ENCODE results near the gene DHRS2.

Gene DHRS2

DNA sequence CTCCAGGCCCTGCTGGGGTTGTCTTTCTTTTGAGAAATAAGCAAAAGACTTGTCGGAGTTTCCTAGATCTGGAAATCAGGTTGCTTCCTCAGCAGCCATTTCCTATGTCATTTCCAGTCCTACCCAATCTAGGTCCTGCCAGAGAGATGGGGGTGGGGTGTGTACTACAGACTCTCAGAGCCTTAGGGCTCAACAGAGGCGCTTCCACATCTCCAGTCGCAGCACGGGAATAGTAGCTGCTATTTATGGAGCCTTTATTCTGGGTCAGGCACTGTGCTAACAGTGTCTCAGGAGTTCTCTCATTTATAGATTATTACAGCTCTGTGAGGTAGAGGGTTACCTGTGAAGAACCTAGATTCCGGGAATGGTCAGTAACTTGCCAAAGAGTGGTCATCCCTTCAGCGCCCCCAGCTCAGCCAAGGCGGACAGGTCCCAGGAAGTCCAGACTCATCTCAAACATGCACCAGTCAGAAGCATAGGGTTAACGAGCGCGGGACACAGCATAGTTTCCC lies 21.9 kb downstream of the DHRS2 start:
- no peaks in the 10 kb centered on the region for H4K20me1 ChIP-seq (ENCODE audit: insufficient read depth, low read length)
- no peaks in the 10 kb centered on the region for H3K79me2 ChIP-seq (ENCODE audit: insufficient read depth, low read length)
- TF ChIP-seq EZH2 (IDR thresholded peaks at IDR 0.05; ENCODE audit: borderline replicate concordance, low read length) = no peak
- TF ChIP-seq, protein P1, sequence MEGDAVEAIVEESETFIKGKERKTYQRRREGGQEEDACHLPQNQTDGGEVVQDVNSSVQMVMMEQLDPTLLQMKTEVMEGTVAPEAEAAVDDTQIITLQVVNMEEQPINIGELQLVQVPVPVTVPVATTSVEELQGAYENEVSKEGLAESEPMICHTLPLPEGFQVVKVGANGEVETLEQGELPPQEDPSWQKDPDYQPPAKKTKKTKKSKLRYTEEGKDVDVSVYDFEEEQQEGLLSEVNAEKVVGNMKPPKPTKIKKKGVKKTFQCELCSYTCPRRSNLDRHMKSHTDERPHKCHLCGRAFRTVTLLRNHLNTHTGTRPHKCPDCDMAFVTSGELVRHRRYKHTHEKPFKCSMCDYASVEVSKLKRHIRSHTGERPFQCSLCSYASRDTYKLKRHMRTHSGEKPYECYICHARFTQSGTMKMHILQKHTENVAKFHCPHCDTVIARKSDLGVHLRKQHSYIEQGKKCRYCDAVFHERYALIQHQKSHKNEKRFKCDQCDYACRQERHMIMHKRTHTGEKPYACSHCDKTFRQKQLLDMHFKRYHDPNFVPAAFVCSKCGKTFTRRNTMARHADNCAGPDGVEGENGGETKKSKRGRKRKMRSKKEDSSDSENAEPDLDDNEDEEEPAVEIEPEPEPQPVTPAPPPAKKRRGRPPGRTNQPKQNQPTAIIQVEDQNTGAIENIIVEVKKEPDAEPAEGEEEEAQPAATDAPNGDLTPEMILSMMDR (IDR thresholded peaks at IDR 0.05; ENCODE audit: low read length) = no peak
- H3K4me2 ChIP-seq (ENCODE audit: low read length) = no peak overlapping the region
- no peaks in the 10 kb centered on the region for H3K9me2 ChIP-seq (ENCODE audit: low read depth, low read length)
- H3K9me3 ChIP-seq (ENCODE audit: low read length) = no peaks in the 10 kb centered on the region
- no peaks in the 10 kb centered on the region for H3F3A ChIP-seq (ENCODE audit: insufficient read depth, low read length)
- H3K9ac ChIP-seq (ENCODE audit: low read length) = no peak overlapping the region
- no peaks in the 10 kb centered on the region for H3K27me3 ChIP-seq (ENCODE audit: insufficient read depth, low read length)
- H3K4me3 ChIP-seq (ENCODE audit: low read depth, low read length, poor library complexity, severe bottlenecking) = no peak overlapping the region
- no peaks in the 10 kb centered on the region for H3K4me1 ChIP-seq (ENCODE audit: insufficient read depth, low read length, severe bottlenecking)
- no peaks in the 10 kb centered on the region for H3K36me3 ChIP-seq (ENCODE audit: insufficient read depth, low read length)
- H3K27ac ChIP-seq (ENCODE audit: low read depth, low read length, poor library complexity, severe bottlenecking) = no peak overlapping the region
- no peak overlapping the region for H2AFZ ChIP-seq (ENCODE audit: low read length)

- H3K9ac ChIP-seq (ENCODE audit: low read length) = no peak overlapping the region
- H3K79me2 ChIP-seq (ENCODE audit: insufficient read depth, low read length) = no peaks in the 10 kb centered on the region
- no peaks in the 10 kb centered on the region for H3K9me3 ChIP-seq (ENCODE audit: low read length)
- no peaks in the 10 kb centered on the region for H4K20me1 ChIP-seq (ENCODE audit: insufficient read depth, low read length)
- no peaks in the 10 kb centered on the region for H3F3A ChIP-seq (ENCODE audit: insufficient read depth, low read length)
- no peaks in the 10 kb centered on the region for H3K4me1 ChIP-seq (ENCODE audit: insufficient read depth, low read length, severe bottlenecking)
- H3K4me2 ChIP-seq (ENCODE audit: low read length) = no peak overlapping the region
- no peak overlapping the region for H2AFZ ChIP-seq (ENCODE audit: low read length)
- H3K27ac ChIP-seq (ENCODE audit: low read depth, low read length, poor library complexity, severe bottlenecking) = no peak overlapping the region
- no peaks in the 10 kb centered on the region for H3K27me3 ChIP-seq (ENCODE audit: insufficient read depth, low read length)
- TF ChIP-seq EZH2 (IDR thresholded peaks at IDR 0.05; ENCODE audit: borderline replicate concordance, low read length) = no peak
- TF ChIP-seq, protein P1 (IDR thresholded peaks at IDR 0.05; ENCODE audit: low read length) = no peak
- no peak overlapping the region for H3K4me3 ChIP-seq (ENCODE audit: low read depth, low read length, poor library complexity, severe bottlenecking)
- H3K36me3 ChIP-seq (ENCODE audit: insufficient read depth, low read length) = no peaks in the 10 kb centered on the region
- no peaks in the 10 kb centered on the region for H3K9me2 ChIP-seq (ENCODE audit: low read depth, low read length)
These were observed 24.4 kb downstream of the DHRS2 start for GRCh38 chr14:23660290-23661226.

DNA sequence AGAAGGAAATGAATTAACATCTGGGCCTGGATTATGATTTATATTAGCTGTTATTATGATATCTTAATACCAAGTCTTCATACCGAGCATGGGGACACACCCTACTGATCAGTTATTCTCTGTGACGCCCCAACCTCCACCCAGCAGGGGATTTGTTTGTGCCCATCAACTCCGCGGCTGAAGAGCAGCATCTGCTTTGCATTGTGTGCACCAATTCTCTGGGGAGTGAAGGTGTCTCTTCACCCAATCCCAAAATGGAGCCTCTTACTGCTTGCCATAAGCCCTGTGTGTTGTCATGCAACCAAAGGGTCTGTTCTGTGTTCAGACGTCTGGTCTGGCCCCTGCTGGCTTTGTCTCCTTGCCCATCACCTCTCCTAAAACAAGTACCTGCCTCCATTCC lies 25.4 kb downstream of the DHRS2 start:
- H3K36me3 ChIP-seq (ENCODE audit: insufficient read depth, low read length) = no peaks in the 10 kb centered on the region
- H3K27me3 ChIP-seq (ENCODE audit: insufficient read depth, low read length) = no peaks in the 10 kb centered on the region
- no peak overlapping the region for H3K4me3 ChIP-seq (ENCODE audit: low read depth, low read length, poor library complexity, severe bottlenecking)
- H3K9me3 ChIP-seq (ENCODE audit: low read length) = no peaks in the 10 kb centered on the region
- no peak overlapping the region for H3K9ac ChIP-seq (ENCODE audit: low read length)
- H3K4me2 ChIP-seq (ENCODE audit: low read length) = no peak overlapping the region
- TF ChIP-seq, protein P1 (IDR thresholded peaks at IDR 0.05; ENCODE audit: low read length) = no peak
- no peak for TF ChIP-seq EZH2 (IDR thresholded peaks at IDR 0.05; ENCODE audit: borderline replicate concordance, low read length)
- no peaks in the 10 kb centered on the region for H3F3A ChIP-seq (ENCODE audit: insufficient read depth, low read length)
- no peak overlapping the region for H3K27ac ChIP-seq (ENCODE audit: low read depth, low read length, poor library complexity, severe bottlenecking)
- H2AFZ ChIP-seq (ENCODE audit: low read length) = no peak overlapping the region
- no peaks in the 10 kb centered on the region for H3K79me2 ChIP-seq (ENCODE audit: insufficient read depth, low read length)
- no peaks in the 10 kb centered on the region for H4K20me1 ChIP-seq (ENCODE audit: insufficient read depth, low read length)
- H3K9me2 ChIP-seq (ENCODE audit: low read depth, low read length) = no peaks in the 10 kb centered on the region
- no peaks in the 10 kb centered on the region for H3K4me1 ChIP-seq (ENCODE audit: insufficient read depth, low read length, severe bottlenecking)
